ENCODE data around the gene RLN2.
"Not testable (repeated sequence)": the region's sequence is repeated elsewhere in the genome, so short reads cannot be mapped to it uniquely, and the experiment has no call there.

Gene RLN2

GRCh38 chr9:5326187-5326586 is 21.7 kb upstream of the RLN2 start:
- H3K4me3 ChIP-seq (ENCODE audit: control insufficient read depth, low read depth, low read length): no peak overlapping the region
- no peak for TF ChIP-seq CTCF (IDR thresholded peaks at IDR 0.05; ENCODE audit: control insufficient read depth, insufficient read depth, low read depth, low read length, missing control alignments)
- no peak for DNase-seq (ENCODE audit: low read depth)

GRCh38 chr9:5321601-5322000 is 17.1 kb upstream of the RLN2 start:
- not testable (repeated sequence) for DNase-seq (ENCODE audit: low read depth); H3K4me3 ChIP-seq (ENCODE audit: control insufficient read depth, low read depth, low read length)

DNA sequence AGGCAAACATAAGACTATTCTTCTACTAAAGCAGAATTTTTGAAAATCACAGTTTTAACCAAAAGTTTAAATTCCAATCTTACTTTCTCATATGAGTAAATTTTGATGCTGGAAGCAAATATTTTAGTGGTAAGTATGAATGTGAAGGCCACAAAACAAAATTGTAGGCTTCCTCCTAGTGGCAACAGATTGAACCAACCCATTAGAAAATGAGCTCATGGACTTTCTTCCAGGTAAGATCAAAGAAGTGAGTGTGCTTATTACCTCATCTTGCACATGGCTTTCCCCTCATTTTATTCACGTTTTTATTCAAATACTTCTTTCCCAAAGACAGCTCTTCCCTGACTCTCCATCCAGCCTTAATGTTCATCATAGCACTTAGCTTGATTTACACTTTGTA is 16.5 kb upstream of the RLN2 start:
- peak; percentile 25 for TF ChIP-seq CTCF (IDR thresholded peaks at IDR 0.05; ENCODE audit: control insufficient read depth, insufficient read depth, low read depth, low read length, missing control alignments)
- no peak for DNase-seq (ENCODE audit: low read depth)
- no peak overlapping the region for H3K4me3 ChIP-seq (ENCODE audit: control insufficient read depth, low read depth, low read length)

DNA sequence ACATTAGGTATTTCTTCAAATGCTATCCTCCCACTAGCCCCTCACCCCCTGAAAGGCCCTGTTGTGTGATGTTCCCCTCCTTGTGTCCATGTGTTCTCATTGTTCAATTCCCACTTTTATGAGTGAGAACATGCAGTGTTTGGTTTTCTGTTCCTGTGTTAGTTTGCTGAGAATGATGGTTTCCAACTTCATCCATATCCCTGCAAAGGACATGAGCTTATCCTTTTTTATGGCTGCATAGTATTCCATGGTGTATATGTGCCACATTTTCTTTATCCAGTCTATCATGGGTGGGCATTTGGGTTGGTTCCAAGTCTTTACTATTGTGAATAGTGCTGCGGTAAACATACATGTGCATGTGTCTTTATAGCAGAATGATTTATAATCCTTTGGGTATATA is 11.9 kb upstream of the RLN2 start:
- H3K4me3 ChIP-seq (ENCODE audit: control insufficient read depth, low read depth, low read length); DNase-seq (ENCODE audit: low read depth): not testable (repeated sequence)

- no peak for DNase-seq (ENCODE audit: low read depth)
- no peak for TF ChIP-seq CTCF (IDR thresholded peaks at IDR 0.05; ENCODE audit: control insufficient read depth, insufficient read depth, low read depth, low read length, missing control alignments)
- no peak overlapping the region for H3K4me3 ChIP-seq (ENCODE audit: control insufficient read depth, low read depth, low read length)
Measured at GRCh38 chr9:5315187-5315923, 10.8 kb upstream of the RLN2 start.

DNA sequence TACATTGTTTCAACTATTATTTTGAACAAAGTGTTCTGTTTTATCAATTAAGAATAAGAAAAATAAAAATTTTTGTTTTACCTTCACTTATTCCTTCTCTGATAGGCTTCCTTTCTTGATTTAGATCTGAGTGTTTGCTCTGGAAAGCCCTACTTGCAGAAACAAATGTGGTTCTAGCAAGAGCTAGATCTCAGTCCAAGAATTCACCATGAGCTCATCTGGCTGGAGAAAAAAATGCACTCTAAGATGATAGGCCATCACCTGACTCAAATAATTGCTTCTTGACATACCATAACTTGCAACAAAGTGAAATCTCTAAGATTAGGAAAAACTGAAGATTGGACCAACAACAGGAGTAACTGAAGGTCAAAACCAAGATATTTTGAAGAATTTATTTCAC is 6.3 kb upstream of the RLN2 start:
- H3K4me3 ChIP-seq (ENCODE audit: control insufficient read depth, low read depth, low read length): no peak overlapping the region
- TF ChIP-seq CTCF (IDR thresholded peaks at IDR 0.05; ENCODE audit: control insufficient read depth, insufficient read depth, low read depth, low read length, missing control alignments): no peak
- no peak for DNase-seq (ENCODE audit: low read depth)

DNA sequence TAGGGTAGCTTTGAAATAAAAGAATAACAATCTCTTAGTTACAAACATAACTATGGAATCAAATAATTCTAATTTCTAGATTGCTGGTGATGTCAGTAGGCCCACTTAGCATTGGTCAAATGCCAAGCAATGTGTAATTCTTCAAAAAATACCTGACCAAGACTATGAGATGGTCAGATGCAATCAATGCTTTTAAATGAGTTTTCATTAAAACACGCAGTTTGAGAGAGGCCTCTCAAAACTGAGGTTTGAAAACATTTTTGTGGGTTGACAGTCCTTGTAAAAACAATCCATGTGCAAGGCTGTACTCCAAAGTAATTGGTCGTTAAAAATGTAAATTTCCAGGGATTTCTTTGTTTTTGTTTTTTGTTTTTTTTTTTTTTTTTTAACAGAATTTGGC is 1.2 kb upstream of the RLN2 start:
- no peak for TF ChIP-seq CTCF (IDR thresholded peaks at IDR 0.05; ENCODE audit: control insufficient read depth, insufficient read depth, low read depth, low read length, missing control alignments)
- no peak for DNase-seq (ENCODE audit: low read depth)
- no peak overlapping the region for H3K4me3 ChIP-seq (ENCODE audit: control insufficient read depth, low read depth, low read length)

DNA sequence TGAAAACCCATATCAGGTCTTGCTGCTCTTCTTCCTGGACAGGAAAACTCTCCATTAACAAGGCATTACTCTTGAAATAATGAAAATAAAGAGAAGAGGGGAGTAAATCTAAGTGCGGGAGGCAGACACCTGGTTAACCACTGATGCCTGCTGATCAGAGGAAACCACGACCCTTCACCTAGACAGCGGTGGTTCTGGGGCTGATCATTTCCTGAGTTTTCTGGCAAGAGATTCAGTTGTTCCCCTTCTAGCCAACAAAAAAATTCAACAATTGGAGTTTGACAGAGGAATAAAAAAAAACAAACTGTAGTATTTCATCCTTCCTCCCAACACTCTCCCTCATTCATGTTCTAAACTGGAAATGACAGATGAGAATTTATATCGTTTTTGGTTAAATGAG is 3.0 kb downstream of the RLN2 start:
- no peak for DNase-seq (ENCODE audit: low read depth)
- no peak for TF ChIP-seq CTCF (IDR thresholded peaks at IDR 0.05; ENCODE audit: control insufficient read depth, insufficient read depth, low read depth, low read length, missing control alignments)
- H3K4me3 ChIP-seq (ENCODE audit: control insufficient read depth, low read depth, low read length): no peak overlapping the region
